Measurements from ENCODE around the gene VEGFA. TPM values are rescaled to one million over a fixed set of nuclear protein-coding genes. Genes with fewer than 3 reads are reported as not detected.

The VEGFA gene
- total and polyA plus RNA-seq, 2 of the 8 experiments (the other 6 are each of a cell fraction or from before 2014, with no cell fraction given) = 42.2 to 58.5 TPM

- FAIRE-seq = no peak
- H3K23ac ChIP-seq (ENCODE audit: insufficient read length) = no peak overlapping the region
- TF ChIP-seq BRCA1 (IDR thresholded peaks at IDR 0.05; ENCODE audit: low read depth, low read length) (no peak), RXRA (IDR thresholded peaks at IDR 0.05; ENCODE audit: insufficient read depth, low read depth, low read length) (no peak), SP2 (IDR thresholded peaks at IDR 0.05; ENCODE audit: low read length) (no peak), ZNF274 (IDR thresholded peaks at IDR 0.05; ENCODE audit: borderline replicate concordance, extremely low read depth, low read length) (no peak)
Observed at GRCh38 chr6:43821101-43821886, 51.3 kb downstream of the VEGFA start.

More at GRCh38 chr6:43821101-43821886, 51.3 kb downstream of the VEGFA start:
- H2AFZ ChIP-seq (ENCODE audit: low read length) = no peak overlapping the region
- H3K79me2 ChIP-seq (ENCODE audit: control insufficient read depth in 1 of 2, insufficient read depth in 2 of 2, low read length in 2 of 2) = no peaks in the 10 kb centered on the region
- H4K20me1 ChIP-seq (replicated peaks in 1 of 2; ENCODE audit: control insufficient read depth in 1 of 2, insufficient read depth in 2 of 2, low read length in 2 of 2) = no peaks in the 10 kb centered on the region
- H4K91ac ChIP-seq (replicated peaks; ENCODE audit: insufficient read length, low read length) = no peak overlapping the region
- no peak overlapping the region for H4K8ac ChIP-seq (ENCODE audit: extremely low read depth, insufficient read depth, low read length)
- H2BK15ac ChIP-seq (ENCODE audit: low read length) = no peak overlapping the region
- no peak overlapping the region for H2BK120ac ChIP-seq (replicated peaks; ENCODE audit: low read depth, low read length)
- 86% methylated on average over 4 of the region's 4 CpGs; no CpG with 5 or more reads in 1 of the 2 experiments for WGBS, 2 experiments (ENCODE audit: extremely low coverage in 1 of 2, insufficient coverage in 1 of 2, insufficient read length in 1 of 2, insufficient replicate concordance in 2 of 2, low coverage in 1 of 2, low lambda C conversion rate in 2 of 2, missing lambda C conversion rate in 1 of 2)
- no peaks in the 10 kb centered on the region; a peak in 2 of 7 replicates for H3K27me3 ChIP-seq (replicated peaks in 1 of 4; ENCODE audit: control insufficient read depth in 3 of 4, extremely low read depth in 1 of 4, insufficient read depth in 3 of 4, low read length in 3 of 4)
- no peak overlapping the region for H3K56ac ChIP-seq (replicated peaks; ENCODE audit: insufficient read length, low read depth, low read length)
- H3K4me3 ChIP-seq (ENCODE audit: extremely low read depth in 1 of 4, insufficient read depth in 2 of 4, low read depth in 3 of 4, low read length in 4 of 4) = no peak overlapping the region
- no peak overlapping the region for H3K9ac ChIP-seq (replicated peaks in 1 of 4; ENCODE audit: extremely low read depth in 1 of 4, low read depth in 3 of 4, low read length in 3 of 4)
- ChIA-PET POLR2A (ENCODE audit: partially characterized antibody) (no interaction called here), CTCF (ENCODE audit: partially characterized antibody) (interaction anchor here (1.3 to 2.4 kb wide), 2 partner anchors 7 to 52 kb away, joined by 3 to 8 read pairs; no protein-coding TSS in a partner anchor)
- no peak overlapping the region for H4K5ac ChIP-seq (ENCODE audit: insufficient read length, low read depth, low read length)
- no peaks in the 10 kb centered on the region for H3K79me1 ChIP-seq (ENCODE audit: low read depth, low read length)
- no peaks in the 10 kb centered on the region for H3K23me2 ChIP-seq (ENCODE audit: low read depth, low read length)
- no peak overlapping the region for H3K14ac ChIP-seq (ENCODE audit: insufficient read length)
- DNase-seq (ENCODE audit: low read depth in 1 of 2, low spot score in 2 of 2) = no peak
- H3K4me2 ChIP-seq (ENCODE audit: insufficient read depth in 1 of 2, low read depth in 2 of 2, low read length in 2 of 2) = no peak overlapping the region
- H2BK5ac ChIP-seq (ENCODE audit: low read depth, low read length) = no peak overlapping the region
- no peak overlapping the region for H3K4ac ChIP-seq (replicated peaks; ENCODE audit: insufficient read length, low read depth, low read length)
- H3K9me3 ChIP-seq (ENCODE audit: insufficient read depth in 2 of 2, low read depth in 1 of 2, low read length in 1 of 2) = no peaks in the 10 kb centered on the region
- H2AK5ac ChIP-seq (ENCODE audit: low read depth, low read length) = no peak overlapping the region
- no peak overlapping the region for H2BK12ac ChIP-seq (ENCODE audit: low read depth, low read length)
- no peak overlapping the region for H3K18ac ChIP-seq (ENCODE audit: extremely low read depth, low read length)
- H3K4me1 ChIP-seq (replicated peaks in 1 of 4; ENCODE audit: control insufficient read depth in 3 of 4, insufficient read depth in 4 of 4, low read length in 3 of 4) = peaks cover 0 to 4% (median 0%) of the 10 kb centered on the region in 4 experiments; a peak in 2 of 7 replicates
- H3K27ac ChIP-seq (ENCODE audit: low read depth, low read length) = no peak overlapping the region
- no peaks in the 10 kb centered on the region for H3K36me3 ChIP-seq (ENCODE audit: control insufficient read depth in 2 of 4, insufficient read depth in 4 of 4, low read length in 3 of 4)
- H2BK20ac ChIP-seq (ENCODE audit: low read length) = no peak overlapping the region
